SU-DHL-6 (cell line): ENCODE results near the gene C19orf85.
"Not testable (repeated sequence)": the region's sequence is repeated elsewhere in the genome, so short reads cannot be mapped to it uniquely, and the experiment has no call there.

ENCODE experiments used
- H2AFZ ChIP-seq: fragments of 200-600 bp; sonication (generic); 2 replicates; pipeline ENCODE4 v1.6.1; 2014; ENCODE audit warnings: low read depth, mild to moderate bottlenecking, moderate library complexity, mixed read lengths, antibody characterized with exemption, low read length; ENCODE audit not compliant: severe bottlenecking
- H3F3A ChIP-seq: fragments of 200-600 bp; shearing (Covaris generic); 2 replicates; pipeline ENCODE4 v1.6.0; 2016; ENCODE audit warnings: antibody characterized with exemption, mild to moderate bottlenecking; ENCODE audit not compliant: insufficient read depth
- H3K27ac ChIP-seq: fragments of 200-600 bp; sonication (generic); 2 replicates; pipeline ENCODE4 v1.5.1; 2016; ENCODE audit warnings: low read depth, mild to moderate bottlenecking, low read length, moderate library complexity, mixed read lengths
- H3K27me3 ChIP-seq: fragments of 200-600 bp; sonication (generic), shearing (Covaris generic); 2 replicates; pipeline ENCODE4 v1.6.0; 2014; ENCODE audit warnings: mild to moderate bottlenecking, low read length
- H3K36me3 ChIP-seq: fragments of 200-600 bp; sonication (generic); 2 replicates; pipeline ENCODE4 v1.6.1; 2014; ENCODE audit warnings: mild to moderate bottlenecking, low read length, mixed read lengths
- H3K4me2 ChIP-seq: fragments of 300-600, 200-600 bp; shearing (Covaris generic), sonication (generic); 2 replicates; pipeline ENCODE4 v1.6.0; 2014; ENCODE audit warnings: low read length, low read depth, mild to moderate bottlenecking; ENCODE audit not compliant: poor library complexity, severe bottlenecking
- H3K4me3 ChIP-seq: fragments of 200-600 bp; sonication (generic); 2 replicates; pipeline ENCODE4 v1.5.1; 2014; ENCODE audit warnings: antibody characterized with exemption, low read length, mild to moderate bottlenecking, mixed read lengths; ENCODE audit not compliant: insufficient read depth, poor library complexity, severe bottlenecking
- H3K79me2 ChIP-seq: fragments of 200-600 bp; sonication (generic); 2 replicates; pipeline ENCODE4 v1.6.1; 2014; ENCODE audit warnings: mild to moderate bottlenecking, low read length, moderate library complexity; ENCODE audit not compliant: insufficient read depth
- H3K9ac ChIP-seq: fragments of 200-600 bp; sonication (generic); 2 replicates; pipeline ENCODE4 v1.7.0; 2014; ENCODE audit warnings: mild to moderate bottlenecking, low read length
- H3K9me2 ChIP-seq: fragments of 200-600 bp; sonication (generic); replicated peaks from 2 replicates; pipeline ENCODE4 v1.6.1; 2014; ENCODE audit warnings: low read length; ENCODE audit not compliant: insufficient read depth
- H3K9me3 ChIP-seq: fragments of 200-600 bp; sonication (generic); 2 replicates; pipeline ENCODE4 v1.6.1; 2014; ENCODE audit warnings: low read length, mixed read lengths; ENCODE audit not compliant: insufficient read depth
- H4K20me1 ChIP-seq: fragments of 200-600 bp; sonication (generic); 2 replicates; pipeline ENCODE4 v1.6.1; 2014; ENCODE audit warnings: low read depth, mild to moderate bottlenecking, antibody characterized with exemption, low read length, moderate library complexity, mixed read lengths
- CTCF ChIP-seq: fragments of 200-600 bp; sonication (generic); IDR thresholded peaks from one replicate; pipeline ENCODE4 v1.5.1; 2017; ENCODE audit warnings: antibody characterized with exemption, mild to moderate bottlenecking, low read length, moderate library complexity; ENCODE audit not compliant: insufficient read depth, poor library complexity, severe bottlenecking
- EZH2phosphoT487 ChIP-seq: fragments of 200-600 bp; sonication (generic), shearing (Covaris generic); conservative IDR thresholded peaks from 2 replicates; pipeline ENCODE4 v1.6.1; 2018; ENCODE audit warnings: mild to moderate bottlenecking, antibody characterized with exemption, low read length, moderate library complexity, mixed read lengths

The C19orf85 gene

GRCh38 chr19:55449469-55449868 lies 15.1 kb downstream of the C19orf85 start:
- Histone ChIP-seq H3K4me3 (no peak overlapping the region), H3K36me3 (no peaks in the 10 kb centered on the region), H3K27ac (no peak overlapping the region), H3K79me2 (no peaks in the 10 kb centered on the region), H3K9me3 (no peaks in the 10 kb centered on the region), H2AFZ (no peak overlapping the region), H3K4me2 (no peak overlapping the region), H3F3A (peaks cover 20% of the 10 kb centered on the region; the same call in 1 of the 2 replicates), H4K20me1 (no peaks in the 10 kb centered on the region), H3K27me3 (no peaks in the 10 kb centered on the region), H3K9ac (no peak overlapping the region), H3K9me2 (no peaks in the 10 kb centered on the region)
- TF ChIP-seq CTCF (no peak), EZH2phosphoT487 (no peak)

GRCh38 chr19:55448175-55448490 lies 16.4 kb downstream of the C19orf85 start:
- not testable (repeated sequence) for H3K27ac ChIP-seq, H3K79me2 ChIP-seq, H3K4me3 ChIP-seq, H2AFZ ChIP-seq, H3K36me3 ChIP-seq, H3F3A ChIP-seq, H3K27me3 ChIP-seq, H4K20me1 ChIP-seq, H3K4me2 ChIP-seq, H3K9me2 ChIP-seq, H3K9ac ChIP-seq, H3K9me3 ChIP-seq

- Histone ChIP-seq H3F3A (0 out of 2 replicates have a peak, but pooled peaks cover 9% of the 10 kb centered on the region), H3K79me2 (no peaks in the 10 kb centered on the region), H3K4me2 (no peak overlapping the region), H3K36me3 (no peaks in the 10 kb centered on the region), H3K27me3 (no peaks in the 10 kb centered on the region), H3K9ac (no peak overlapping the region), H3K27ac (no peak overlapping the region), H2AFZ (no peak overlapping the region), H3K9me2 (no peaks in the 10 kb centered on the region), H3K9me3 (no peaks in the 10 kb centered on the region), H4K20me1 (no peaks in the 10 kb centered on the region), H3K4me3 (no peak overlapping the region)
- TF ChIP-seq EZH2phosphoT487 (no peak), CTCF (no peak)
Measured at GRCh38 chr19:55447421-55448174, 17.0 kb downstream of the C19orf85 start.

- no peak overlapping the region for H3K4me3 ChIP-seq
- H3K9me3 ChIP-seq, result no peaks in the 10 kb centered on the region
- no peaks in the 10 kb centered on the region for H3K27me3 ChIP-seq
- no peak overlapping the region for H3K9ac ChIP-seq
- H3K9me2 ChIP-seq, result no peaks in the 10 kb centered on the region
- 0 out of 2 replicates have a peak, but pooled peaks cover 9% of the 10 kb centered on the region for H3F3A ChIP-seq
- H3K27ac ChIP-seq, result no peak overlapping the region
- H4K20me1 ChIP-seq, result no peaks in the 10 kb centered on the region
- H3K36me3 ChIP-seq, result no peaks in the 10 kb centered on the region
- H2AFZ ChIP-seq, result no peak overlapping the region
- no peak overlapping the region for H3K4me2 ChIP-seq
- TF ChIP-seq CTCF (no peak), EZH2phosphoT487 (no peak)
- no peaks in the 10 kb centered on the region for H3K79me2 ChIP-seq
Measured at GRCh38 chr19:55446060-55446459, 18.5 kb downstream of the C19orf85 start.
